Tongue (tissue), 2 donors: ENCODE results near the gene GTF2A1L. TPM values are rescaled to one million over a fixed set of nuclear protein-coding genes. Genes with fewer than 3 reads are reported as not detected.

Source experiments
- small RNA-seq: library from RNA; depleted of rRNA; stranded (forward); fragments of <200 nt; gene quantifications from one replicate; pipeline ENCODE3, GENCODE V24; 2014; ENCODE audit warnings: low replicate concordance
- total RNA-seq: library from RNA; depleted of rRNA; stranded (reverse); fragments of >200 nt; gene quantifications from one replicate; pipeline ENCODE4 v1.2.3, GENCODE V29; 2014

GTF2A1L gene
- total RNA-seq, 1 donor from 2014 or later = 5.0 TPM

Small RNAs within 50 kb of the gene (small RNA-seq; reads per million reads assigned to genes)
- gene TPT1P11 = not detected

Other genes starting within 250 kb of the GTF2A1L start
- 26.2 TPM for gene PPP1R21, start 177.1 kb upstream of the GTF2A1L start, total RNA-seq
- 13.4 TPM for gene STON1, start 87.7 kb upstream of the GTF2A1L start, total RNA-seq
- 0.51 TPM for gene LHCGR, start 137.9 kb downstream of the GTF2A1L start, total RNA-seq